HG03280 (cell line): ENCODE data around the gene RORB.
A peak's percentile ranks its signal among the peaks of the same experiment; 100 is the strongest.
"Not testable (repeated sequence)": the region's sequence is repeated elsewhere in the genome, so short reads cannot be mapped to it uniquely, and the experiment has no call there.

ENCODE experiments used
- ATAC-seq: cut with Tn5 transposase; IDR thresholded peaks from one replicate; pipeline ENCODE4 v1.9.1; 2021; ENCODE audit warnings: mild to moderate bottlenecking, moderate library complexity; ENCODE audit not compliant: unreplicated experiment

RORB gene

GRCh38 chr9:74512416-74512815 is 15.3 kb downstream of the RORB start:
- no peak for ATAC-seq

- ATAC-seq: no peak
Measured at GRCh38 chr9:74513221-74513620, 16.1 kb downstream of the RORB start.

- ATAC-seq: no peak
Measured at GRCh38 chr9:74517188-74517587, 20.1 kb downstream of the RORB start.

- no peak for ATAC-seq
Measured at GRCh38 chr9:74519419-74519818, 22.3 kb downstream of the RORB start.

GRCh38 chr9:74521009-74521408 is 23.9 kb downstream of the RORB start:
- ATAC-seq: no peak

GRCh38 chr9:74524289-74524688 is 27.2 kb downstream of the RORB start:
- ATAC-seq: no peak

GRCh38 chr9:74526215-74526614 is 29.1 kb downstream of the RORB start:
- no peak for ATAC-seq

- no peak for ATAC-seq
Measured at GRCh38 chr9:74527718-74528117, 30.6 kb downstream of the RORB start.

GRCh38 chr9:74528207-74528606 is 31.1 kb downstream of the RORB start:
- ATAC-seq: no peak

- ATAC-seq: not testable (repeated sequence)
Measured at GRCh38 chr9:74530458-74530857, 33.3 kb downstream of the RORB start.

- ATAC-seq: no peak
Measured at GRCh38 chr9:74533253-74533652, 36.1 kb downstream of the RORB start.

- no peak for ATAC-seq
Measured at GRCh38 chr9:74534841-74535240, 37.7 kb downstream of the RORB start.

GRCh38 chr9:74543145-74543544 is 46.0 kb downstream of the RORB start:
- no peak for ATAC-seq

GRCh38 chr9:74551266-74551665 is 54.1 kb downstream of the RORB start:
- ATAC-seq: no peak

- no peak for ATAC-seq
Measured at GRCh38 chr9:74554751-74555419, 57.8 kb downstream of the RORB start.

- ATAC-seq: no peak
Measured at GRCh38 chr9:74555565-74555964, 58.4 kb downstream of the RORB start.

- peak; percentile 69 for ATAC-seq
Measured at GRCh38 chr9:74556685-74557084, 59.5 kb downstream of the RORB start.

- no peak for ATAC-seq
Measured at GRCh38 chr9:74557571-74557970, 60.4 kb downstream of the RORB start.

GRCh38 chr9:74562611-74563010 is 65.5 kb downstream of the RORB start:
- ATAC-seq: no peak

GRCh38 chr9:74570879-74571512 is 73.9 kb downstream of the RORB start:
- peak; percentile 76 for ATAC-seq

GRCh38 chr9:74573640-74574191 is 76.6 kb downstream of the RORB start:
- ATAC-seq: peak; percentile 82

GRCh38 chr9:74576176-74576575 is 79.0 kb downstream of the RORB start:
- no peak for ATAC-seq
